Measurements from ENCODE around the gene NCAPD3. TPM values are rescaled to one million over a fixed set of nuclear protein-coding genes. Genes with fewer than 3 reads are reported as not detected.

The NCAPD3 gene
- total and polyA plus RNA-seq, 4 donors: 3.9 to 14.0 (median 10.0) TPM

DNA sequence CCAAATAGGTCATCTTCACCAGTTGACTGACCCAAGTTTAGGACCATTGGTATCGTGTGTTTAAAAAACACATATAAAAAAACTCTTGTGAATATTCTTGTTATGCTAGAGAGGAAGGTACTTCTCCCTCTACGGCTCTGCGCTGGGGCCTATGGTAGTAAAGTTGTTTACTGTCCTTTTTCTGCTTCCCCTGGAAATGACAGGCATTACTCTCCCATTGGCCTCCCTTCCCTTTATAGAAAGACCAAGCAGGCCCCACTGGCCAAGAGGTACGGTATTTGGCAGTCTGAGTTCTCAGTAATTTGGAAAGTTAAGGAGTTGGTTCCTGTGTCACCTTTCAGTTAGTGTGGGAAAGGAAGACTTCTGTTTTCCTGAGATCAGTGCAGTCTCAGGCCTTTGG, 22.9 kb upstream of the NCAPD3 start:
- ATAC-seq (ENCODE audit: low FRiP score) (no peak), DNase-seq (no peak)
- Histone ChIP-seq H3K27me3 (ENCODE audit: control insufficient read depth in 1 of 2, insufficient read depth in 2 of 2, low read length in 1 of 2) (no peaks in the 10 kb centered on the region), H3K36me3 (ENCODE audit: control insufficient read depth in 1 of 2, insufficient read depth in 2 of 2, low read length in 1 of 2) (peaks cover 2 to 4% of the 10 kb centered on the region in 2 donors), H3K4me3 (ENCODE audit: low read length in 2 of 2) (no peak overlapping the region), H3K27ac (ENCODE audit: low read depth in 1 of 2, low read length in 2 of 2) (no peak overlapping the region), H3K9me3 (ENCODE audit: control insufficient read depth, low read length) (no peaks in the 10 kb centered on the region), H3K4me1 (ENCODE audit: control insufficient read depth in 1 of 2, insufficient read depth in 2 of 2, low read length in 2 of 2) (peaks cover 0 to 2% of the 10 kb centered on the region in 2 donors)
- intact Hi-C loops (cut with DNase I): no loop called here
- whole genome bisulfite sequencing, 2 donors: 73 to 75% methylated on average over 4 of the region's 4 CpGs

- no peak for ATAC-seq (ENCODE audit: low FRiP score)
- peaks cover 2 to 8% of the 10 kb centered on the region in 2 donors for H3K36me3 ChIP-seq (ENCODE audit: control insufficient read depth in 1 of 2, insufficient read depth in 2 of 2, low read length in 1 of 2)
- intact Hi-C loops (cut with DNase I): no loop called here
These were observed 22.3 kb upstream of the NCAPD3 start for GRCh38 chr11:134246100-134246499.

GRCh38 chr11:134245434-134245833, 21.7 kb upstream of the NCAPD3 start:
- WGBS, 2 donors: 89 to 91% methylated on average over 14 of the region's 14 CpGs
- Histone ChIP-seq H3K36me3 (ENCODE audit: control insufficient read depth in 1 of 2, insufficient read depth in 2 of 2, low read length in 1 of 2) (peaks cover 0 to 8% of the 10 kb centered on the region in 2 donors), H3K27ac (ENCODE audit: low read depth in 1 of 2, low read length in 2 of 2) (no peak overlapping the region), H3K27me3 (ENCODE audit: control insufficient read depth in 1 of 2, insufficient read depth in 2 of 2, low read length in 1 of 2) (no peaks in the 10 kb centered on the region), H3K4me3 (ENCODE audit: low read length in 2 of 2) (no peak overlapping the region), H3K4me1 (ENCODE audit: control insufficient read depth in 1 of 2, insufficient read depth in 2 of 2, low read length in 2 of 2) (no peaks in the 10 kb centered on the region), H3K9me3 (ENCODE audit: control insufficient read depth, low read length) (no peaks in the 10 kb centered on the region)
- intact Hi-C loops (cut with DNase I): no loop called here
- no peak for DNase-seq
- ATAC-seq (ENCODE audit: low FRiP score): no peak

More at GRCh38 chr11:134246100-134246499, 22.3 kb upstream of the NCAPD3 start:
- no peak overlapping the region for H3K27ac ChIP-seq (ENCODE audit: low read depth in 1 of 2, low read length in 2 of 2)
- no peaks in the 10 kb centered on the region for H3K9me3 ChIP-seq (ENCODE audit: control insufficient read depth, low read length)
- 87 to 90% methylated on average over 11 of the region's 11 CpGs for WGBS, 2 donors
- no peak for DNase-seq
- H3K4me1 ChIP-seq (ENCODE audit: control insufficient read depth in 1 of 2, insufficient read depth in 2 of 2, low read length in 2 of 2): no peaks in the 10 kb centered on the region
- no peaks in the 10 kb centered on the region for H3K27me3 ChIP-seq (ENCODE audit: control insufficient read depth in 1 of 2, insufficient read depth in 2 of 2, low read length in 1 of 2)
- no peak overlapping the region for H3K4me3 ChIP-seq (ENCODE audit: low read length in 2 of 2)

DNA sequence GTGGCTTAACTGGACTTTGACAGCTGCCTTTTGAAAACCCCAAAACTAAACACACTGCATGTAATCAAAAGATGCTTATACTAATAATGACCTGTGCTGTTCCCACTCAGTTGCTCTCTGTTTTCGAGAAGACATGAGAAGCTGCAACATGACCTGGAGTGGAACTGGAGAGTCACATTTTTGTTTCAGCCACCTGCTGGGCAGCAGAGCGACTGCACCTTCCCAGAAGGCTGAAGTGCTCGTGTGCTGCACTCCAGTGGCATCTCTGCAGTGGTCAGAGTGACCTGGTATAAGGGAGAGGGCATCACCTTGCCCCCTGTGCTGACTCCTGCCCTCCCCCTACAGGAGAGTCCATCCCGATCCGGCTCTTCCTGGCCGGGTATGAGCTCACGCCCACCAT, 20.8 kb upstream of the NCAPD3 start:
- Histone ChIP-seq H3K36me3 (ENCODE audit: control insufficient read depth in 1 of 2, insufficient read depth in 2 of 2, low read length in 1 of 2) (peaks cover 0 to 6% of the 10 kb centered on the region in 2 donors), H3K27me3 (ENCODE audit: control insufficient read depth in 1 of 2, insufficient read depth in 2 of 2, low read length in 1 of 2) (no peaks in the 10 kb centered on the region), H3K27ac (ENCODE audit: low read depth in 1 of 2, low read length in 2 of 2) (no peak overlapping the region), H3K4me1 (ENCODE audit: control insufficient read depth in 1 of 2, insufficient read depth in 2 of 2, low read length in 2 of 2) (no peaks in the 10 kb centered on the region), H3K4me3 (ENCODE audit: low read length in 2 of 2) (no peak overlapping the region), H3K9me3 (ENCODE audit: control insufficient read depth, low read length) (no peaks in the 10 kb centered on the region)
- no peak for DNase-seq
- intact Hi-C loops (cut with DNase I): no loop called here
- 46 to 47% methylated on average over 7 of the region's 7 CpGs for WGBS, 2 donors
- no peak for ATAC-seq (ENCODE audit: low FRiP score)

- Histone ChIP-seq H3K27me3 (ENCODE audit: control insufficient read depth in 1 of 2, insufficient read depth in 2 of 2, low read length in 1 of 2) (no peaks in the 10 kb centered on the region), H3K4me3 (ENCODE audit: low read length in 2 of 2) (no peak overlapping the region), H3K4me1 (ENCODE audit: control insufficient read depth in 1 of 2, insufficient read depth in 2 of 2, low read length in 2 of 2) (no peaks in the 10 kb centered on the region), H3K9me3 (ENCODE audit: control insufficient read depth, low read length) (no peaks in the 10 kb centered on the region), H3K36me3 (ENCODE audit: control insufficient read depth in 1 of 2, insufficient read depth in 2 of 2, low read length in 1 of 2) (peaks cover 0 to 5% of the 10 kb centered on the region in 2 donors), H3K27ac (ENCODE audit: low read depth in 1 of 2, low read length in 2 of 2) (no peak overlapping the region)
- DNase-seq (no peak), ATAC-seq (ENCODE audit: low FRiP score) (no peak)
- intact Hi-C loops (cut with DNase I): no loop called here
- WGBS, 2 donors: 86 to 93% methylated on average over 4 of the region's 4 CpGs
These were observed 20.1 kb upstream of the NCAPD3 start for GRCh38 chr11:134243913-134244312.

- Histone ChIP-seq H3K4me1 (ENCODE audit: control insufficient read depth in 1 of 2, insufficient read depth in 2 of 2, low read length in 2 of 2) (no peaks in the 10 kb centered on the region), H3K36me3 (ENCODE audit: control insufficient read depth in 1 of 2, insufficient read depth in 2 of 2, low read length in 1 of 2) (peaks cover 0 to 4% of the 10 kb centered on the region in 2 donors), H3K9me3 (ENCODE audit: control insufficient read depth, low read length) (no peaks in the 10 kb centered on the region), H3K4me3 (ENCODE audit: low read length in 2 of 2) (no peak overlapping the region), H3K27me3 (ENCODE audit: control insufficient read depth in 1 of 2, insufficient read depth in 2 of 2, low read length in 1 of 2) (no peaks in the 10 kb centered on the region), H3K27ac (ENCODE audit: low read depth in 1 of 2, low read length in 2 of 2) (no peak overlapping the region)
- DNase-seq (no peak), ATAC-seq (ENCODE audit: low FRiP score) (no peak)
- 84% methylated on average over 9 of the region's 9 CpGs for WGBS, 2 donors
- intact Hi-C loops (cut with DNase I): no loop called here
These were observed 18.6 kb upstream of the NCAPD3 start for GRCh38 chr11:134242376-134242775.

DNA sequence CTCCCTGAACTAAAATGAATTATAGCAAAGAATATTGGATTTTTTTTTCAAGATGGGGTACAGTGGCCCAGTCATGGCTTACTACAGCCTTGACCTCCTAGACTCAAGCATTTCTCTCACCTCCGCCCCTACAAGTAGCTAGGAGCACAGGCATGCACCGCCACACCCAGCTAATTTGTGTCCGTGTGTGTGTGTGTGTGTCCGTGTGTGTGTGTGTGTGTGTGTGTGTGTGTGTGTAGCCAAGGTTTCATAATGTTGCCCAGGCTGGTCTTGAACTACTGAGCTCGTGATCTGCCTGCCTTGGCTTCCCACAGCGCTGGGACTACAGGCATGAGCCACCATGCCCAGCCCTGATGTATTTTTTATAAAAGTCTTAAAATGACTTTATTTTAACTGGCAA, 16.8 kb upstream of the NCAPD3 start:
- Histone ChIP-seq H3K27ac (ENCODE audit: low read depth in 1 of 2, low read length in 2 of 2) (no peak overlapping the region), H3K36me3 (ENCODE audit: control insufficient read depth in 1 of 2, insufficient read depth in 2 of 2, low read length in 1 of 2) (peaks cover 0 to 7% of the 10 kb centered on the region in 2 donors), H3K9me3 (ENCODE audit: control insufficient read depth, low read length) (no peaks in the 10 kb centered on the region), H3K27me3 (ENCODE audit: control insufficient read depth in 1 of 2, insufficient read depth in 2 of 2, low read length in 1 of 2) (no peaks in the 10 kb centered on the region), H3K4me1 (ENCODE audit: control insufficient read depth in 1 of 2, insufficient read depth in 2 of 2, low read length in 2 of 2) (no peaks in the 10 kb centered on the region), H3K4me3 (ENCODE audit: low read length in 2 of 2) (no peak overlapping the region)
- ATAC-seq (ENCODE audit: low FRiP score) (no peak), DNase-seq (no peak)
- intact Hi-C loops (cut with DNase I): no loop called here
- 69 to 74% methylated on average over 6 of the region's 6 CpGs for WGBS, 2 donors

- Histone ChIP-seq H3K27ac (ENCODE audit: low read depth in 1 of 2, low read length in 2 of 2) (no peak overlapping the region), H3K4me1 (ENCODE audit: control insufficient read depth in 1 of 2, insufficient read depth in 2 of 2, low read length in 2 of 2) (no peaks in the 10 kb centered on the region), H3K36me3 (ENCODE audit: control insufficient read depth in 1 of 2, insufficient read depth in 2 of 2, low read length in 1 of 2) (peaks cover 0 to 7% of the 10 kb centered on the region in 2 donors), H3K27me3 (ENCODE audit: control insufficient read depth in 1 of 2, insufficient read depth in 2 of 2, low read length in 1 of 2) (no peaks in the 10 kb centered on the region), H3K9me3 (ENCODE audit: control insufficient read depth, low read length) (no peaks in the 10 kb centered on the region), H3K4me3 (ENCODE audit: low read length in 2 of 2) (no peak overlapping the region)
- ATAC-seq (ENCODE audit: low FRiP score) (no peak), DNase-seq (no peak)
- intact Hi-C loops (cut with DNase I): no loop called here
- WGBS, 2 donors: 93 to 98% methylated on average over 5 of the region's 5 CpGs
These were observed 15.2 kb upstream of the NCAPD3 start for GRCh38 chr11:134238956-134239355.

GRCh38 chr11:134237557-134237922, 13.8 kb upstream of the NCAPD3 start:
- H3K27ac ChIP-seq (ENCODE audit: low read depth in 1 of 2, low read length in 2 of 2): no peak overlapping the region
- no peaks in the 10 kb centered on the region for H3K9me3 ChIP-seq (ENCODE audit: control insufficient read depth, low read length)
- no peak overlapping the region for H3K4me3 ChIP-seq (ENCODE audit: low read length in 2 of 2)
- no peaks in the 10 kb centered on the region for H3K4me1 ChIP-seq (ENCODE audit: control insufficient read depth in 1 of 2, insufficient read depth in 2 of 2, low read length in 2 of 2)
- intact Hi-C loops (cut with DNase I): no loop called here
- peaks cover 0 to 7% of the 10 kb centered on the region in 2 donors for H3K36me3 ChIP-seq (ENCODE audit: control insufficient read depth in 1 of 2, insufficient read depth in 2 of 2, low read length in 1 of 2)
- ATAC-seq (ENCODE audit: low FRiP score) (no peak), DNase-seq (no peak)
- H3K27me3 ChIP-seq (ENCODE audit: control insufficient read depth in 1 of 2, insufficient read depth in 2 of 2, low read length in 1 of 2): no peaks in the 10 kb centered on the region
- WGBS, 2 donors: 90 to 91% methylated on average over 11 of the region's 11 CpGs
